GM12878 (cell line): ENCODE data around the gene CLIC6. TPM values are rescaled to one million over a fixed set of nuclear protein-coding genes. Genes with fewer than 3 reads are reported as not detected.
A peak's percentile ranks its signal among the peaks of the same experiment; 100 is the strongest.

Experiments
- EP300 ChIP-seq, 2 experiments: fragments of 150-350 bp in 1 of 2; IDR thresholded peaks; 2 replicates each; pipeline ENCODE4 v1.6.1; 2011 to 2012; ENCODE audit warnings: low read depth in 2 of 2, low read length in 2 of 2, borderline replicate concordance in 1 of 2, improper control_type of control experiment in 1 of 2, inconsistent platforms in 1 of 2; ENCODE audit not compliant: control insufficient read depth in 1 of 2
- RAD21 ChIP-seq: IDR thresholded peaks from 2 replicates; pipeline ENCODE4 v1.6.1; 2011; ENCODE audit warnings: mild to moderate bottlenecking, low read depth, low read length, moderate library complexity; ENCODE audit not compliant: insufficient read depth
- TBL1XR1 ChIP-seq: IDR thresholded peaks from 2 replicates; pipeline ENCODE4 v1.6.1; 2012; ENCODE audit warnings: low read depth, low read length, improper control_type of control experiment
- polyA plus RNA-seq, 11 experiments: library from polyadenylated mRNA; depleted of rRNA in 4 of 11; unstranded in 6 of 11; stranded (reverse) in 5 of 11; fragments of >200 nt; fragmentation: Nextera tagmentation in 4 of 11; fragmentation: Illumina TruSeq in 1 of 11; extraction: Ambion mirVana in 4 of 11; extraction: Trizol in 1 of 11; gene quantifications; 1 replicate in 1 of 11; 2 replicates in 10 of 11; pipeline versions ENCODE4 v1.2.1 to v1.2.3, GENCODE V29; 2011 to 2016; ENCODE audit warnings: inconsistent platforms in 2 of 11, missing spikeins in 2 of 11, low read depth in 1 of 11
- total RNA-seq, 4 experiments: library from RNA; depleted of rRNA in 3 of 4; stranded (reverse); fragments of >200 nt in 3 of 4; fragmentation: Illumina TruSeq in 1 of 4; extraction: Trizol in 1 of 4; gene quantifications; 2 replicates each; pipeline versions ENCODE4 v1.2.1 to v1.2.3, GENCODE V29; 2013 to 2021
- TF ChIP-seq, protein P1 (sequence below): IDR thresholded peaks from 2 replicates; pipeline ENCODE4 v1.6.1; 2012; ENCODE audit warnings: mild to moderate bottlenecking, low read depth, low read length
- TF ChIP-seq, protein P2 (sequence below): IDR thresholded peaks from 2 replicates; pipeline ENCODE4 v1.6.1; 2011; ENCODE audit warnings: borderline replicate concordance, low read depth, mild to moderate bottlenecking, moderate library complexity, mixed read lengths, low read length; ENCODE audit not compliant: insufficient read depth; ENCODE audit errors: extremely low read length

CLIC6 gene
- total and polyA plus RNA-seq, 10 of the 15 experiments (the other 5 are each of a cell fraction or from before 2014, with no cell fraction given): 5.7 to 34.1 (median 11.2) TPM

DNA sequence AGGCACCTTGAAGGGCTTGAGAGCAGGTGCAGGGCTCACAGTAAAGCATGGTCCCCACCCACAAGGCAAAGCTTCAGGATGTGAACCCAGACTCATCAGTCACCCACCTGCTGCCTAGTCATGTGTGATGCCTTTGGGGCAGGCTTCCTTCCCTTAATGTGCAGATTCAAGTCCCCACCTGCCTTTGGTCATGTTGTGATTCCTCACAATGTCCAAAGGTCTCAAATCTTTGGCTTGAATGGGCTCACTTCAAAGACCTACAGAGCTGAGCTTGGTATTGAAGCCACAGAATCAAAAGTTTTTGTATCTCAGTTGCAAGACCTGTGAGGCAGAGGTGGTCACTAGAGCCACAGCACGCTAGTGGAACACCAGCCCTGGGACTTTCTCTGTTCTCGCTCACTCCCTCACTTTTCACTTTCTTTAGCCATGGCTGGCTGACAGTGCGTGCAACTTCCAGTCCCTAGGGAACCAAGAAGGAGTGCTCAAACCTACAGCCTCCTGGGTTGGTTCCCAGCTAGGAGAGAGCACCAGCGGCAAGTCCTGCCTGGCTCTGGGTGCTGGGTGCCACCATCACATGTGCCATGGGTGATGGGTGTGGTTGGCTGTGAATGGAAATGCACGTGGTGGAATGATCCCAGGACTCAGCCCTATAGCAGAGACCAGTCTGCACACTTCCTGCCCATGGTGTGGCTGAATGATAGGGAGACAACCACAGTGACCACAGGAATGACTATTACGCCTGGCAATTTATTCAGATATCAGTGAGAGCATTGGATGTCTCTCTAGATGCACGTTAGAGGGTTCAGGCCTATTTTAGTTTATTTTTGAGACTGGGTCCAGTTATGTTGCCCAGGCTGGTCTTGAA lies 26.4 kb upstream of the CLIC6 start (continued):
- TF ChIP-seq, protein P1, sequence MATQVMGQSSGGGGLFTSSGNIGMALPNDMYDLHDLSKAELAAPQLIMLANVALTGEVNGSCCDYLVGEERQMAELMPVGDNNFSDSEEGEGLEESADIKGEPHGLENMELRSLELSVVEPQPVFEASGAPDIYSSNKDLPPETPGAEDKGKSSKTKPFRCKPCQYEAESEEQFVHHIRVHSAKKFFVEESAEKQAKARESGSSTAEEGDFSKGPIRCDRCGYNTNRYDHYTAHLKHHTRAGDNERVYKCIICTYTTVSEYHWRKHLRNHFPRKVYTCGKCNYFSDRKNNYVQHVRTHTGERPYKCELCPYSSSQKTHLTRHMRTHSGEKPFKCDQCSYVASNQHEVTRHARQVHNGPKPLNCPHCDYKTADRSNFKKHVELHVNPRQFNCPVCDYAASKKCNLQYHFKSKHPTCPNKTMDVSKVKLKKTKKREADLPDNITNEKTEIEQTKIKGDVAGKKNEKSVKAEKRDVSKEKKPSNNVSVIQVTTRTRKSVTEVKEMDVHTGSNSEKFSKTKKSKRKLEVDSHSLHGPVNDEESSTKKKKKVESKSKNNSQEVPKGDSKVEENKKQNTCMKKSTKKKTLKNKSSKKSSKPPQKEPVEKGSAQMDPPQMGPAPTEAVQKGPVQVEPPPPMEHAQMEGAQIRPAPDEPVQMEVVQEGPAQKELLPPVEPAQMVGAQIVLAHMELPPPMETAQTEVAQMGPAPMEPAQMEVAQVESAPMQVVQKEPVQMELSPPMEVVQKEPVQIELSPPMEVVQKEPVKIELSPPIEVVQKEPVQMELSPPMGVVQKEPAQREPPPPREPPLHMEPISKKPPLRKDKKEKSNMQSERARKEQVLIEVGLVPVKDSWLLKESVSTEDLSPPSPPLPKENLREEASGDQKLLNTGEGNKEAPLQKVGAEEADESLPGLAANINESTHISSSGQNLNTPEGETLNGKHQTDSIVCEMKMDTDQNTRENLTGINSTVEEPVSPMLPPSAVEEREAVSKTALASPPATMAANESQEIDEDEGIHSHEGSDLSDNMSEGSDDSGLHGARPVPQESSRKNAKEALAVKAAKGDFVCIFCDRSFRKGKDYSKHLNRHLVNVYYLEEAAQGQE: no peak
- TF ChIP-seq EP300 (IDR thresholded peaks at IDR 0.05; ENCODE audit: borderline replicate concordance in 1 of 2, control insufficient read depth in 1 of 2, low read depth in 2 of 2, low read length in 2 of 2): peak in 1 of 2 experiments; percentile 65; a peak in 2 of 4 replicates
- TF ChIP-seq, protein P2, sequence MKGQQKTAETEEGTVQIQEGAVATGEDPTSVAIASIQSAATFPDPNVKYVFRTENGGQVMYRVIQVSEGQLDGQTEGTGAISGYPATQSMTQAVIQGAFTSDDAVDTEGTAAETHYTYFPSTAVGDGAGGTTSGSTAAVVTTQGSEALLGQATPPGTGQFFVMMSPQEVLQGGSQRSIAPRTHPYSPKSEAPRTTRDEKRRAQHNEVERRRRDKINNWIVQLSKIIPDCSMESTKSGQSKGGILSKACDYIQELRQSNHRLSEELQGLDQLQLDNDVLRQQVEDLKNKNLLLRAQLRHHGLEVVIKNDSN: no peak
- TF ChIP-seq TBL1XR1: 0 out of 2 replicates have a peak, but pooled peaks have one; percentile 64
- no peak for TF ChIP-seq RAD21
- TF ChIP-seq, all 136 proteins: peak for 35
